SU-DHL-6 (cell line): ENCODE results near the gene ORAI1.

Experiments used
- H2AFZ ChIP-seq: fragments of 200-600 bp; sonication (generic); 2 replicates; pipeline ENCODE4 v1.6.1; 2014; ENCODE audit warnings: low read depth, mild to moderate bottlenecking, moderate library complexity, mixed read lengths, antibody characterized with exemption, low read length; ENCODE audit not compliant: severe bottlenecking
- H3F3A ChIP-seq: fragments of 200-600 bp; shearing (Covaris generic); 2 replicates; pipeline ENCODE4 v1.6.0; 2016; ENCODE audit warnings: antibody characterized with exemption, mild to moderate bottlenecking; ENCODE audit not compliant: insufficient read depth
- H3K27ac ChIP-seq: fragments of 200-600 bp; sonication (generic); 2 replicates; pipeline ENCODE4 v1.5.1; 2016; ENCODE audit warnings: low read depth, mild to moderate bottlenecking, low read length, moderate library complexity, mixed read lengths
- H3K27me3 ChIP-seq: fragments of 200-600 bp; sonication (generic), shearing (Covaris generic); 2 replicates; pipeline ENCODE4 v1.6.0; 2014; ENCODE audit warnings: mild to moderate bottlenecking, low read length
- H3K36me3 ChIP-seq: fragments of 200-600 bp; sonication (generic); 2 replicates; pipeline ENCODE4 v1.6.1; 2014; ENCODE audit warnings: mild to moderate bottlenecking, low read length, mixed read lengths
- H3K4me2 ChIP-seq: fragments of 300-600, 200-600 bp; shearing (Covaris generic), sonication (generic); 2 replicates; pipeline ENCODE4 v1.6.0; 2014; ENCODE audit warnings: low read length, low read depth, mild to moderate bottlenecking; ENCODE audit not compliant: poor library complexity, severe bottlenecking
- H3K4me3 ChIP-seq: fragments of 200-600 bp; sonication (generic); 2 replicates; pipeline ENCODE4 v1.5.1; 2014; ENCODE audit warnings: antibody characterized with exemption, low read length, mild to moderate bottlenecking, mixed read lengths; ENCODE audit not compliant: insufficient read depth, poor library complexity, severe bottlenecking
- H3K79me2 ChIP-seq: fragments of 200-600 bp; sonication (generic); 2 replicates; pipeline ENCODE4 v1.6.1; 2014; ENCODE audit warnings: mild to moderate bottlenecking, low read length, moderate library complexity; ENCODE audit not compliant: insufficient read depth
- H3K9ac ChIP-seq: fragments of 200-600 bp; sonication (generic); 2 replicates; pipeline ENCODE4 v1.7.0; 2014; ENCODE audit warnings: mild to moderate bottlenecking, low read length
- H3K9me2 ChIP-seq: fragments of 200-600 bp; sonication (generic); replicated peaks from 2 replicates; pipeline ENCODE4 v1.6.1; 2014; ENCODE audit warnings: low read length; ENCODE audit not compliant: insufficient read depth
- H3K9me3 ChIP-seq: fragments of 200-600 bp; sonication (generic); 2 replicates; pipeline ENCODE4 v1.6.1; 2014; ENCODE audit warnings: low read length, mixed read lengths; ENCODE audit not compliant: insufficient read depth
- H4K20me1 ChIP-seq: fragments of 200-600 bp; sonication (generic); 2 replicates; pipeline ENCODE4 v1.6.1; 2014; ENCODE audit warnings: low read depth, mild to moderate bottlenecking, antibody characterized with exemption, low read length, moderate library complexity, mixed read lengths
- CTCF ChIP-seq: fragments of 200-600 bp; sonication (generic); IDR thresholded peaks from one replicate; pipeline ENCODE4 v1.5.1; 2017; ENCODE audit warnings: antibody characterized with exemption, mild to moderate bottlenecking, low read length, moderate library complexity; ENCODE audit not compliant: insufficient read depth, poor library complexity, severe bottlenecking
- EZH2phosphoT487 ChIP-seq: fragments of 200-600 bp; sonication (generic), shearing (Covaris generic); conservative IDR thresholded peaks from 2 replicates; pipeline ENCODE4 v1.6.1; 2018; ENCODE audit warnings: mild to moderate bottlenecking, antibody characterized with exemption, low read length, moderate library complexity, mixed read lengths

ORAI1 gene

GRCh38 chr12:121652767-121653497 is 26.6 kb downstream of the ORAI1 start:
- TF ChIP-seq EZH2phosphoT487 (no peak), CTCF (no peak)
- Histone ChIP-seq H3F3A (no peaks in the 10 kb centered on the region), H4K20me1 (no peaks in the 10 kb centered on the region), H3K79me2 (no peaks in the 10 kb centered on the region), H3K27ac (no peak overlapping the region), H3K4me2 (no peak overlapping the region), H3K4me3 (no peak overlapping the region), H3K9me3 (no peaks in the 10 kb centered on the region), H3K27me3 (no peaks in the 10 kb centered on the region), H3K9me2 (no peaks in the 10 kb centered on the region), H2AFZ (no peak overlapping the region), H3K36me3 (no peaks in the 10 kb centered on the region), H3K9ac (no peak overlapping the region)

- Histone ChIP-seq H2AFZ (no peak overlapping the region), H3K27me3 (no peaks in the 10 kb centered on the region), H3K9ac (no peak overlapping the region), H3K4me2 (no peak overlapping the region), H3K36me3 (no peaks in the 10 kb centered on the region), H3K9me3 (no peaks in the 10 kb centered on the region), H3K9me2 (no peaks in the 10 kb centered on the region), H3F3A (no peaks in the 10 kb centered on the region), H3K79me2 (no peaks in the 10 kb centered on the region), H4K20me1 (no peaks in the 10 kb centered on the region), H3K4me3 (no peak overlapping the region), H3K27ac (no peak overlapping the region)
- TF ChIP-seq CTCF (no peak), EZH2phosphoT487 (no peak)
Measured at GRCh38 chr12:121653999-121654398, 27.7 kb downstream of the ORAI1 start.

GRCh38 chr12:121656122-121656521 is 29.8 kb downstream of the ORAI1 start:
- H3K9ac ChIP-seq: no peak overlapping the region
- TF ChIP-seq EZH2phosphoT487 (no peak), CTCF (no peak)
- H3K9me3 ChIP-seq: no peaks in the 10 kb centered on the region

More at GRCh38 chr12:121656122-121656521, 29.8 kb downstream of the ORAI1 start:
- Histone ChIP-seq H3K27me3 (no peaks in the 10 kb centered on the region), H3K79me2 (no peaks in the 10 kb centered on the region), H3K36me3 (no peaks in the 10 kb centered on the region), H3K9me2 (no peaks in the 10 kb centered on the region), H3K4me2 (no peak overlapping the region), H4K20me1 (no peaks in the 10 kb centered on the region), H3K27ac (no peak overlapping the region), H3K4me3 (no peak overlapping the region), H2AFZ (no peak overlapping the region), H3F3A (no peaks in the 10 kb centered on the region)
